Ovary (tissue), 9 donors: ENCODE data around the gene PPM1J. TPM values are rescaled to one million over a fixed set of nuclear protein-coding genes. Genes with fewer than 3 reads are reported as not detected.
"Not testable (repeated sequence)": the region's sequence is repeated elsewhere in the genome, so short reads cannot be mapped to it uniquely, and the experiment has no call there.

Experiments
- DNase-seq, 5 donors: peaks; one replicate each; pipeline ENCODE4 v3.0.0-alpha.2; 2019 to 2020
- H3K27ac ChIP-seq, 2 donors: fragments of 200-600 bp; one replicate each; pipeline versions ENCODE4 v1.5.1 to v1.8.0; 2019 to 2022
- H3K27me3 ChIP-seq: fragments of 200-600 bp; one replicate; pipeline ENCODE4 v1.8.0; 2022
- H3K36me3 ChIP-seq: fragments of 200-600 bp; sonication (generic); one replicate; pipeline ENCODE4 v1.5.1; 2019
- H3K4me1 ChIP-seq: one replicate; pipeline ENCODE4 v1.8.1; 2013; ENCODE audit warnings: mild to moderate bottlenecking, moderate library complexity; ENCODE audit not compliant: insufficient read depth
- H3K4me3 ChIP-seq: fragments of 200-600 bp; sonication (generic); one replicate; pipeline ENCODE4 v1.5.1; 2017
- H3K9me3 ChIP-seq, 2 donors: fragments of 200-600 bp in 1 of 2; sonication (generic) in 1 of 2; one replicate each; pipeline versions ENCODE4 v1.5.1 to v1.8.1; 2013 to 2019; ENCODE audit warnings: mild to moderate bottlenecking in 1 of 2, moderate library complexity in 1 of 2
- EP300 ChIP-seq: sonication (generic); formaldehyde crosslinking; IDR thresholded peaks from one replicate; pipeline ENCODE4 v1.6.1; 2017; ENCODE audit warnings: antibody characterized with exemption
- POLR2A ChIP-seq: fragments of 450-650 bp; IDR thresholded peaks from one replicate; pipeline ENCODE4 v1.6.1; 2017; ENCODE audit warnings: antibody characterized with exemption, mild to moderate bottlenecking, moderate library complexity
- WGBS, 3 donors: extraction: QIAGEN DNeasy Blood & Tissue Kit in 1 of 3; methylation state at CpG; one replicate each; pipeline versions ENCODE4 v1.1.5 to v1.1.7; 2013 to 2017; 5-methylcytosine and 5-hydroxymethylcytosine counted together
- intact Hi-C, 4 donors: fragments of 100-400 bp; cut with DNase I; formaldehyde crosslinking; loops; one replicate each; pipeline versions ENCODE4 v1.11.0 to v1.15.1; 2022 to 2023
- polyA plus RNA-seq, 2 donors: library from polyadenylated mRNA; stranded (reverse); fragments of 200-250 nt in 1 of 2; fragments of 350-450 nt in 1 of 2; fragmentation: Illumina TruSeq in 1 of 2; extraction: RNeasy Lipid Tissue Mini Kit (QIAGEN cat#74804) in 1 of 2; gene quantifications; one replicate each; pipeline ENCODE4 v1.2.3, GENCODE V29; 2013 to 2014
- total RNA-seq, 7 donors: library from RNA; depleted of rRNA in 2 of 7; stranded (reverse); fragments of >200 nt in 2 of 7; fragmentation: NEBNext Ultra II Directional in 3 of 7; extraction: Animal tissue kit (Norgen Biotek cat#: 25700) in 3 of 7; gene quantifications; one replicate each; pipeline versions ENCODE4 v1.1.0 to v1.2.4, GENCODE V29; 2016 to 2023
- TF ChIP-seq, protein P1 (sequence below), 3 donors: fragments of 450-650 bp in 2 of 3; fragments of 200-600 bp in 1 of 3; IDR thresholded peaks; one replicate each; pipeline versions ENCODE4 v1.5.1 to v1.8.0; 2016 to 2022; ENCODE audit warnings: antibody characterized with exemption in 3 of 3, mild to moderate bottlenecking in 1 of 3
- donor health status: DM: no; HTN: no; CAD: no; lungs with moderate emphysema.
- donor health status: DM: no; HTN: no; CAD: no.
- donor health status: Bipolar disorder and iron deficiency.
- donor health status: DM: yes; HTN: yes; CAD: no.
- donor health status: DM: no; HTN: no; CAD: no.
- donor health status: DM: yes; HTN: yes; CAD: no.

PPM1J gene
- total and polyA plus RNA-seq, 9 donors: 0.78 to 6.3 (median 2.8) TPM

DNA sequence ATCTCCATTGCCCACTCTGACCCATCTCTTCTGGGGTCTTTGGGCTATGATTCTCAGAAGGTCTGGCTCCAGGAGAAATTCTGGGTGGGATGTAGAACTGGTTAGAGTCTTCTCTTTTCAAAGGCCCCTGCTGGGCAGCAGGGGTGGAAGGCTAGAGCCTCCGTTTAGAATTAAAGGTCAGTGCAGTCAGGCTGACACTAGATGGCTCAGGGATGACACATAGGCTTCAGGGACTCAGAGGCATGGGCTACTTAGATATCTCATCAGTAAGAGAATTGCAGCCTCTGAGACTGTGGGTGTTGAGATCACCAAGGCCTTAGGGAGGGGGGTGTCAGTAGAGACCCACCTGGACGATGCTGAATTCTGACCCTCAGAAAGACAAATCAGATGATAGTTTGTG lies 12.6 kb upstream of the PPM1J start:
- DNase-seq: no peak
- intact Hi-C loops: no loop called here
- TF ChIP-seq, protein P1, sequence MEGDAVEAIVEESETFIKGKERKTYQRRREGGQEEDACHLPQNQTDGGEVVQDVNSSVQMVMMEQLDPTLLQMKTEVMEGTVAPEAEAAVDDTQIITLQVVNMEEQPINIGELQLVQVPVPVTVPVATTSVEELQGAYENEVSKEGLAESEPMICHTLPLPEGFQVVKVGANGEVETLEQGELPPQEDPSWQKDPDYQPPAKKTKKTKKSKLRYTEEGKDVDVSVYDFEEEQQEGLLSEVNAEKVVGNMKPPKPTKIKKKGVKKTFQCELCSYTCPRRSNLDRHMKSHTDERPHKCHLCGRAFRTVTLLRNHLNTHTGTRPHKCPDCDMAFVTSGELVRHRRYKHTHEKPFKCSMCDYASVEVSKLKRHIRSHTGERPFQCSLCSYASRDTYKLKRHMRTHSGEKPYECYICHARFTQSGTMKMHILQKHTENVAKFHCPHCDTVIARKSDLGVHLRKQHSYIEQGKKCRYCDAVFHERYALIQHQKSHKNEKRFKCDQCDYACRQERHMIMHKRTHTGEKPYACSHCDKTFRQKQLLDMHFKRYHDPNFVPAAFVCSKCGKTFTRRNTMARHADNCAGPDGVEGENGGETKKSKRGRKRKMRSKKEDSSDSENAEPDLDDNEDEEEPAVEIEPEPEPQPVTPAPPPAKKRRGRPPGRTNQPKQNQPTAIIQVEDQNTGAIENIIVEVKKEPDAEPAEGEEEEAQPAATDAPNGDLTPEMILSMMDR (IDR thresholded peaks at IDR 0.05): no peak
- TF ChIP-seq POLR2A: no peak
- no peak for TF ChIP-seq EP300

DNA sequence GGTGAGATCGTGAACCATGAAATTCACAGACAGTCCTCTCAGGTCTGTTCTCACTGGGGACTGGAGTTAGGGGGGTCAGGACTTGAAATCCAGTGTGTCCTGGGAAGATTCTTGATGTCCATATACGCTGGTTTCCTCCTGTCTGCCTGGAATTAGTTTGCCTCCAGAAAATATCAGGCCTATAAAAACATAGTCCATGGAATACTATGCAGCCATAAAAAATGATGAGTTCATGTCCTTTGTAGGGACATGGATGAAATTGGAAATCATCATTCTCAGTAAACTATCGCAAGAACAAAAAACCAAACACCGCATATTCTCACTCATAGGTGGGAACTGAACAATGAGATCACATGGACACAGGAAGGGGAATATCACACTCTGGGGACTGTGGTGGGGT lies 9.1 kb upstream of the PPM1J start:
- H3K4me1 ChIP-seq, intact Hi-C loops, DNase-seq, H3K4me3 ChIP-seq, H3K27me3 ChIP-seq, H3K9me3 ChIP-seq, H3K27ac ChIP-seq, H3K36me3 ChIP-seq: not testable (repeated sequence)
- 92 to 98% (median 94%) methylated on average over 2 to 4 of the region's 4 CpGs for WGBS, 3 donors

More for the DNA sequence above, 12.6 kb upstream of the PPM1J start:
- no peak overlapping the region for H3K27ac ChIP-seq
- no peak overlapping the region for H3K4me3 ChIP-seq
- WGBS, 3 donors: 55 to 62% (median 61%) methylated on average over 2 of the region's 2 CpGs
- no peaks in the 10 kb centered on the region for H3K27me3 ChIP-seq
- no peaks in the 10 kb centered on the region for H3K9me3 ChIP-seq
- H3K36me3 ChIP-seq: no peaks in the 10 kb centered on the region
- H3K4me1 ChIP-seq: no peaks in the 10 kb centered on the region

DNA sequence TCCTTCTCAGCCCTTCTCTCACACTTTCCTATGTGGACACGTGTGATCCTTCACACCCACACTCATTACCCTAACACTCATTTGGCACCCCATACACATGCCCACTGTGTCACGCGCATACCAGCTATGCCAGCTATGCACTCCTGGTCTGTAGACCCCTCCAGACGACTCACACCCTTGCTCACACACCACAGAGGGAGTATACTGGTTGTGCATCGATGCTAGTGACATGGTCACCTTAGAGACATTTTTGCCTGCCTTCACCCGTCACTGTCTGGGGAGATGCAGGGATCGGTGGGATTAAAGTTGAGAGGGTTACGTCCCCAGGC lies 8.3 kb upstream of the PPM1J start:
- intact Hi-C loops: no loop called here
- H3K4me3 ChIP-seq: no peak overlapping the region
- DNase-seq: no peak
- no peaks in the 10 kb centered on the region for H3K9me3 ChIP-seq
- no peak overlapping the region for H3K27ac ChIP-seq
- H3K4me1 ChIP-seq: peaks cover 7% of the 10 kb centered on the region
- no peaks in the 10 kb centered on the region for H3K27me3 ChIP-seq
- no peaks in the 10 kb centered on the region for H3K36me3 ChIP-seq
- TF ChIP-seq EP300 (no peak), POLR2A (no peak)
- TF ChIP-seq, protein P1 (IDR thresholded peaks at IDR 0.05): no peak
- 75 to 82% (median 79%) methylated on average over 8 of the region's 8 CpGs for WGBS, 3 donors

DNA sequence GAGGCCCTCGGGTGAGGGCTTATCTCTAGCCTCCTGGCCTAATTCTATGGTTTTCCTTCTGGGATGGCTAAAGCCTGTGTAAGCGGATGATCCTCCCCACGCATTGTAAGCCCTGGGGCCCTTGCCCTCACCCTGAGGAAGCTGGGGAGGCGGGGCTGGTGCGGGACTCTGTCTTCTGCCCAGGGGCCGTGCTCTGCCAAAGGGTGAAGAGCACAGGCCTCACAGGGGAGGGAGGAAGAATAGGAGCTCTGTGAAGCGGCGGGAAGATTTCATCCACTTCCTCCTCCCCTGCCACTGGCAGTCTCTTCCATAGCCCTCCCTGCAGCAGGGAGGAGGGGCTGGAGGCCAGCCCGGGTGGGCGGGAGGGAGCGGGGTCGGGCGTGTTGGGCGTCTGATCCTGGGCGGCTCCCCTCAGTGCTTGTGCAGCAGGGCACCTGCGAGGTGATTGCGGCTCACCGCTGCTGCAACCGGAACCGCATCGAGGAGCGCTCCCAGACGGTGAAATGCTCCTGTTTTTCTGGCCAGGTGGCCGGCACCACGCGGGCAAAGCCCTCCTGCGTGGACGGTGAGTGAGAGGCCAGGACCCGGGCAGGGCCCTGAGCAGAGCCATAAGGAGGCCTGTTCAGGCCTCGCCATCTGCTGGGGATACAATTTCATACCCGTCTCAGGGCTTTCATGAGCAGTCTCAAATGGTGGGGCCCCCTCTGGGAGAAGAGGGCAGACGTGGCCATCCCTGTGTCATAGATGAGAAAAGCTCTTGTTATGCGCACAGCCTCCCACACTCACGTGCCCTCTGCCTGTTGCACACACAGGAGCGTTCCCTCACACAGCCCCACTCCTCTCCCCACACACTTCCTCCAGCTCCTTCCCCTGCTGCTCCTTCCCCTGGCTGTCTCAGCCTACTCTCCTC lies 7.7 kb upstream of the PPM1J start:
- peak in 4 of 5 donors; percentile 44 to 65 (median 55) for DNase-seq
- intact Hi-C loops: no loop called here
- peaks cover 7% of the 10 kb centered on the region for H3K4me1 ChIP-seq
- no peaks in the 10 kb centered on the region for H3K36me3 ChIP-seq
- 7 to 10% (median 9%) methylated on average over 24 to 35 of the region's 35 CpGs for WGBS, 3 donors
- H3K27me3 ChIP-seq: no peaks in the 10 kb centered on the region
- H3K4me3 ChIP-seq: peak overlapping the region; percentile 7
- no peak for TF ChIP-seq EP300
- TF ChIP-seq, protein P1 (IDR thresholded peaks at IDR 0.05): no peak
- no peak for TF ChIP-seq POLR2A
- H3K27ac ChIP-seq: peak overlapping the region; percentile 19 to 30
- no peaks in the 10 kb centered on the region for H3K9me3 ChIP-seq

DNA sequence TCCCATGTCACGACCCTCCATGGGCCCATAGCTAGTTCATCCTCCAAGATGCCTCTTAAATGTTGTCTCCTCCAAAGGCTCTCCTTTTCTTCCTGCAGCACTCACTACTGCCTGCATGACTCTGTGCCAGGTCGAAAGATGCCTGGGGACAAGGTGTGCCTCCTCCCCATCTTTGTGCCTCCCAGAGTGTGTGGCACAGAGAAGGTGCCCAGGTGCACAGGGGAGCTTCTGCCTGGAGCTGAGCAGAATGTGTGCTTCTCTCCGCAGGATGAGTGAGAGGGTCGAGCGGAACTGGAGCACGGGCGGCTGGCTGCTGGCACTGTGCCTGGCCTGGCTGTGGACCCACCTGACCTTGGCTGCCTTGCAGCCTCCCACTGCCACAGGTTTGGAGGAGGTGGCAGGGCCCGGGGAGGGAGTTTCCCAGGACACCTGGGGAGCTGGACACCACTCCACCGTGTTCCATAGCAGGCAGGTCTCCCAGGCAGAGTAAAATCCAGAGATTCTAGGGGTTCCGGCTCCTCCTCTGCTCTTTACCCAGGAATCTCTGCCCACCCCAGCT lies 6.9 kb upstream of the PPM1J start:
- peak in 1 of 5 donors; percentile 20 for DNase-seq
- Histone ChIP-seq H3K27ac (peak overlapping the region in 1 of 2 donors; percentile 19), H3K4me1 (peaks cover 7% of the 10 kb centered on the region), H3K27me3 (no peaks in the 10 kb centered on the region), H3K36me3 (no peaks in the 10 kb centered on the region), H3K4me3 (no peak overlapping the region), H3K9me3 (no peaks in the 10 kb centered on the region)
- TF ChIP-seq, protein P1 (IDR thresholded peaks at IDR 0.05): no peak
- no peak for TF ChIP-seq POLR2A
- no peak for TF ChIP-seq EP300
- intact Hi-C loops: no loop called here
- 41 to 51% (median 44%) methylated on average over 10 of the region's 10 CpGs for WGBS, 3 donors

DNA sequence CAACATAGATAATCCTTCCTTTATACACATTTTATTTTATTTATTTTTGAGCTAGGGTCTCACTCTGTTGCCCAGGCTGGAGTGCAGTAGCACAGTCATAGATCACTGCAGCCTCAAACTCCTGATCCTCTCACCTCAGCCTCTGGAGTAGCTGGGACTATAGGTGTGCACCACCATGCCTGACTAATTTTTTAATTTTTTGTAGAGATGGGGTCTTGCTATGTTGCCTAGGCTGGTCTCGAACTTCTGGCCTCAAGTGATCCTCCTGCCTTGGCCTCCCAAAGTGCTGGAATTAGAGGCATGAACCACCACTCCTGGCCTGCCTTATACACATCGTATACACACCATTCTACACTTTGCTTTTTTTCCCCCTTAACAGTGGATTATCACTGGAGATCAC lies 6.2 kb upstream of the PPM1J start:
- H3K27me3 ChIP-seq, H3K4me3 ChIP-seq, H3K36me3 ChIP-seq, intact Hi-C loops, H3K4me1 ChIP-seq, DNase-seq, H3K27ac ChIP-seq, H3K9me3 ChIP-seq: not testable (repeated sequence)
- WGBS, 3 donors: 93 to 98% (median 96%) methylated on average over 2 of the region's 2 CpGs
